ENCODE measurements around the gene PPP1R14B.

Gene PPP1R14B

GRCh38 chr11:64229744-64230170 is 17.0 kb downstream of the PPP1R14B start:
- DNase-seq, result no peak

GRCh38 chr11:64229090-64229743 is 17.5 kb downstream of the PPP1R14B start:
- DNase-seq, result no peak

- no peak for DNase-seq
Observed at GRCh38 chr11:64227405-64227956, 19.3 kb downstream of the PPP1R14B start.

- DNase-seq, result no peak
Observed at GRCh38 chr11:64226507-64227051, 20.2 kb downstream of the PPP1R14B start.

- DNase-seq, result peak; percentile 83
Observed at GRCh38 chr11:64225608-64226506, 20.9 kb downstream of the PPP1R14B start, which contains the start of the genes NUDT22 and TRPT1. Gene NUDT22 (plus strand): TSS chr11:64226274. CDS start chr11:64226653, 379 bp downstream. Gene TRPT1 (minus strand): TSS chr11:64226186. CDS start chr11:64225860, 326 bp downstream.

GRCh38 chr11:64224891-64225607 is 21.7 kb downstream of the PPP1R14B start:
- DNase-seq, result no peak

- no peak for DNase-seq
Observed at GRCh38 chr11:64224151-64224890, 22.4 kb downstream of the PPP1R14B start.

GRCh38 chr11:64223001-64223651 is 23.6 kb downstream of the PPP1R14B start:
- DNase-seq, result no peak

- DNase-seq, result no peak
Observed at GRCh38 chr11:64222651-64223000, 24.1 kb downstream of the PPP1R14B start.

GRCh38 chr11:64220798-64221197 is 25.9 kb downstream of the PPP1R14B start:
- DNase-seq, result no peak

GRCh38 chr11:64220271-64220670 is 26.5 kb downstream of the PPP1R14B start:
- DNase-seq, result no peak

GRCh38 chr11:64219755-64220154 is 27.0 kb downstream of the PPP1R14B start:
- no peak for DNase-seq

GRCh38 chr11:64219354-64219684 is 27.4 kb downstream of the PPP1R14B start:
- no peak for DNase-seq

GRCh38 chr11:64218628-64219353 is 28.0 kb downstream of the PPP1R14B start:
- no peak for DNase-seq

GRCh38 chr11:64216879-64217278 is 29.9 kb downstream of the PPP1R14B start:
- DNase-seq, result no peak

GRCh38 chr11:64211181-64211872 is 35.4 kb downstream of the PPP1R14B start:
- DNase-seq, result no peak

- no peak for DNase-seq
Observed at GRCh38 chr11:64210301-64211020, 36.3 kb downstream of the PPP1R14B start.

- DNase-seq, result no peak
Observed at GRCh38 chr11:64209563-64209843, 37.2 kb downstream of the PPP1R14B start.

- no peak for DNase-seq
Observed at GRCh38 chr11:64208796-64209562, 37.8 kb downstream of the PPP1R14B start.
